ENCODE measurements around the gene FAM161A. TPM values are rescaled to one million over a fixed set of nuclear protein-coding genes. Genes with fewer than 3 reads are reported as not detected.
A peak's percentile ranks its signal among the peaks of the same experiment; 100 is the strongest.

The FAM161A gene
- total RNA-seq, 6 experiments from 2014 or later, result 1.2 to 2.2 (median 1.7) TPM

DNA sequence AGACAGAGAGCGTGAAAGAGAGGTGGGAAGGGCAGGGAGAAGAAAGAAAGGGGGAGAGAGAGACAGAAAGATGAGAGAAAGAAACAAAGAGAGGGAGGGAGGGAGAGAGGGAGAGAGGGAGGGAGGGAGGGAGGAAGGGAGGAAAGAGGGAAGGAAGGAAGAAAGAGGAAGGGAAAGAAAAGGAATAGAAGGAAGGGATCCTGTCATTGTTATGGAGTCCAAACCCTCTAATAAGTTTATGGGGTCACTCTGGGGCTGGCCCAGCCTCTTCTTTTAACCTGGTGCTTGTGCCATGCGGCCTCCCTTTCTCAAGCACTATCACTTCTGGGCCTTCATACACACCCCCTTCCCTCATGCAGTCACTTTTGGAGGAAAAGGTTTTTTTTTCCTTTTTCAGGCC, 58.5 kb downstream of the FAM161A start:
- TF ChIP-seq, protein P1, sequence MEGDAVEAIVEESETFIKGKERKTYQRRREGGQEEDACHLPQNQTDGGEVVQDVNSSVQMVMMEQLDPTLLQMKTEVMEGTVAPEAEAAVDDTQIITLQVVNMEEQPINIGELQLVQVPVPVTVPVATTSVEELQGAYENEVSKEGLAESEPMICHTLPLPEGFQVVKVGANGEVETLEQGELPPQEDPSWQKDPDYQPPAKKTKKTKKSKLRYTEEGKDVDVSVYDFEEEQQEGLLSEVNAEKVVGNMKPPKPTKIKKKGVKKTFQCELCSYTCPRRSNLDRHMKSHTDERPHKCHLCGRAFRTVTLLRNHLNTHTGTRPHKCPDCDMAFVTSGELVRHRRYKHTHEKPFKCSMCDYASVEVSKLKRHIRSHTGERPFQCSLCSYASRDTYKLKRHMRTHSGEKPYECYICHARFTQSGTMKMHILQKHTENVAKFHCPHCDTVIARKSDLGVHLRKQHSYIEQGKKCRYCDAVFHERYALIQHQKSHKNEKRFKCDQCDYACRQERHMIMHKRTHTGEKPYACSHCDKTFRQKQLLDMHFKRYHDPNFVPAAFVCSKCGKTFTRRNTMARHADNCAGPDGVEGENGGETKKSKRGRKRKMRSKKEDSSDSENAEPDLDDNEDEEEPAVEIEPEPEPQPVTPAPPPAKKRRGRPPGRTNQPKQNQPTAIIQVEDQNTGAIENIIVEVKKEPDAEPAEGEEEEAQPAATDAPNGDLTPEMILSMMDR (IDR thresholded peaks at IDR 0.05), result no peak
- H3K27ac Mint-ChIP-seq, result no peak overlapping the region
- H3K27me3 Mint-ChIP-seq (ENCODE audit: insufficient read depth), result peaks cover 15% of the 10 kb centered on the region
- no peak for DNase-seq
- no peaks in the 10 kb centered on the region for H3K36me3 Mint-ChIP-seq (ENCODE audit: low read depth)
- H3K4me3 Mint-ChIP-seq, result no peak overlapping the region
- peaks cover 14% of the 10 kb centered on the region for H3K4me1 Mint-ChIP-seq (ENCODE audit: low read depth)
- H3K9me3 Mint-ChIP-seq, result no peaks in the 10 kb centered on the region

DNA sequence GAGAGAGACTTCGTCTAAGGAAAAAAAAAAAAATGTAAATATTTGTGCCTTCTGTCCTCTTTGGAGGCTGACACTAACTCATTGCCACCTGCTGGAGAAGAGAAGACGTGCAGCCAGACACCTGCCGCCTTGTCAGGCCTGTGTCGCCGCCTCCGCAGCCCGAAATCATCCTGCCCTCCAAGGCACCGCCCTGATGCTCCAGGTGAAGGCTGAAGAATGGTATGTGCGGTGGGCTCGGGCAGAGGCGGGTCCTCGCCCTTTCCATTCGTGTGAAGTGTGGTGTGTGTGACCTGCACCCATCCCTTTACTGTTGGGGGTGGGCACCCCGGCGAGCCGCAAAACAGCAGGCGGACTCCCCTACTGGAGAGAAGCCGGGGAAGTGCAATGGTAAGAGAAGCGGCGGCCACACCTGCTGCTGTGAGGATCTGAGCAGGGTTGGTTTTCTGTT, 60.4 kb downstream of the FAM161A start:
- Mint-ChIP-seq H3K27me3 (ENCODE audit: insufficient read depth) (peaks cover 17% of the 10 kb centered on the region), H3K4me3 (peak overlapping the region; percentile 60), H3K36me3 (ENCODE audit: low read depth) (no peaks in the 10 kb centered on the region), H3K27ac (no peak overlapping the region), H3K9me3 (no peaks in the 10 kb centered on the region), H3K4me1 (ENCODE audit: low read depth) (peaks cover 14% of the 10 kb centered on the region)
- TF ChIP-seq, protein P1 (IDR thresholded peaks at IDR 0.05), result peak; percentile 84
- DNase-seq, result peak; percentile 53

DNA sequence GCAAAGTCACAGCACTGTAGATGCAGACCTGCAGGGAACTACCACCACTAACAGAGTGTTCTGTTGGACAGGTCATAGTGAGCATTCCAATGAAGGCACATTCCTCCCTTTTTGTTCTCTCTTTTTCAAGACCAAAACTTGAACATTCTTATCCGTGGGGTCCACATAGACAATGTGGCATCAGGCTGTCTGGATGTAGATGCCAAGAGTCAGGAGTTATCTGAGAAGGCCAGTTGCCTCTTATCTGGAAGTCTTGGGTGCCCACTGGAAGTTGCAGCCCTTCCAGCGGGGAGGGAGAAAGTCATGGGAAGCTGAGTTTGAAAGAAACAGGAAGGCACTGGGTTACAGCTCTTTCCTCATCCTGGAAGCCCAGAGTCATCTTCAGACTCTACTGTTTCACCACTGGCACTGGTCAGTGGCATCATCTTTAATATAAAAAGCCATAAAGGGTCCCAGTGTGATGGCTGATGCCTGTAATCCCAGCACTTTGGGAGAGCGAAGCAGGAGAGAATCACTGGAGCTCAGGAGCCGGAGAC, 61.4 kb downstream of the FAM161A start:
- peaks cover 19% of the 10 kb centered on the region for H3K27me3 Mint-ChIP-seq (ENCODE audit: insufficient read depth)
- H3K4me1 Mint-ChIP-seq (ENCODE audit: low read depth), result peaks cover 14% of the 10 kb centered on the region
- no peaks in the 10 kb centered on the region for H3K9me3 Mint-ChIP-seq
- TF ChIP-seq, protein P1 (IDR thresholded peaks at IDR 0.05), result no peak
- DNase-seq, result no peak
- H3K36me3 Mint-ChIP-seq (ENCODE audit: low read depth), result no peaks in the 10 kb centered on the region
- no peak overlapping the region for H3K4me3 Mint-ChIP-seq
- H3K27ac Mint-ChIP-seq, result no peak overlapping the region

DNA sequence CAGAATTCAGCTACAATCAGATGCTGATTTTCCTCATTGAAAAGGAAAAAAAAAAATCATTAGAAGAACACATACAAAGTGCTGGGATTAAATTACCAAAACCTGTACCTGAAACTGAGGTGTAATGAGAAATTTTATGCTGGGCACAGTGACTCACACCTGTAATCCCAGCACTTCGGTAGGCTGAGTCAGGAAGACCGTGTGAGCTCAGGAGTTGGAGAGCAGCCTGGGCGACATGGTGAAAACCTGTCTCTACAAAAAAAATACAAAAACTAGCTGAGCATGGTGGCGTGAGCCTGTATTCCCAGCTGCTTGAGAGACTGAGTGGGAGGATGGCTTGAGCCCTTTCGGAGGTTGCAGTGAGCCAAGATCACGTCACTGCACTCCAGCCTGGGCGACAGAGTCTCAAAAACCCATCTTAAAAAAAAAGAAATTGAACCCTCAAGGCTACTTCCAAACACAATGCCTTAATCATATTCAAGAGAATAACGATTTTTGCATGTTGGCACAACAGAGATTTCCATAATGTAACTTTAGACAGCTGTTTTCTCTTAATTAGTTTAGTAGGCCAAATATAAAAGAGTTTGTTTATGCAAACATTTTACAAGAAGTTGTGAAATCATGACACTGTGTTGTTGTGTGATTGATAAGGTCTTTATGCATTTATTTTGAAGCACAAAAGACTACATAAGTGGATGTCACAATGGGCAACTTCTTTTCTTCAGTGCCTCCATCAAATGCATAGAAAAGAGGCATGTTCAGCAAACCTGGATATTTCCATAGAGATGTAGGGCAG, 63.9 kb downstream of the FAM161A start:
- Mint-ChIP-seq H3K4me3 (no peak overlapping the region), H3K4me1 (ENCODE audit: low read depth) (peaks cover 14% of the 10 kb centered on the region), H3K27me3 (ENCODE audit: insufficient read depth) (peaks cover 20% of the 10 kb centered on the region), H3K27ac (no peak overlapping the region), H3K36me3 (ENCODE audit: low read depth) (no peaks in the 10 kb centered on the region), H3K9me3 (peaks cover 3% of the 10 kb centered on the region)
- DNase-seq, result no peak
- TF ChIP-seq, protein P1 (IDR thresholded peaks at IDR 0.05), result no peak

DNA sequence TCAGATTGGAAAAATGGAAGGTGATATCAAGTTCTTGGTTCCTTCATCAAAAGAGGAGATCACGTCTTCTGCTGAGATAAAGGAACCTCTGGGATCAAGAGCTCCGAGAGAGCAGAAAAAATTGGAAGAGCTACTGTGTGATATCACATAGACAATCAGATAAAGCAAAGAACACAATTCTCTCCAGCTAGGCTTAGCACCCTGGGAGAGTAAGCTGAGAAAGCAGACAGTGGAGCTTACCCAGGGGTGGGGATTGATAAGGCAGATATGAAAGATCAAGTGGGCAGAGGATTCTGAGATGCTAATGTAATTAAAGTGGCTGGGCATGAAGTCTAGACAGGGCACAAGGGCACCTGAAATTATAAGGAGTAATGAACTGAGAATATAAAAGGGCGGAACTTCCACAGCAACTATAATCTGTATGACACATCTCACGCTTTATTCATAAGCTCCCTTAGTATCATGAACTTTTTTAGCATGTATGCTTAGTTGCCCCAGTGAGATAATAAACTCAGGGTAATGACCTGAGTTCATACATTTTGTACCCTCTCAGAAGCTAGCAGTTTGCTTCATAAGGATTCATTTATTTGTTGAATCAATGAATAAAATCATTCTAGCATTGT, 65.8 kb downstream of the FAM161A start:
- peaks cover 3% of the 10 kb centered on the region for H3K9me3 Mint-ChIP-seq
- H3K27ac Mint-ChIP-seq, result no peak overlapping the region

More for the DNA sequence above, 65.8 kb downstream of the FAM161A start:
- Mint-ChIP-seq H3K27me3 (ENCODE audit: insufficient read depth) (peaks cover 16% of the 10 kb centered on the region), H3K4me3 (no peak overlapping the region), H3K36me3 (ENCODE audit: low read depth) (no peaks in the 10 kb centered on the region), H3K4me1 (ENCODE audit: low read depth) (peaks cover 4% of the 10 kb centered on the region; the same call in 1 of the 2 replicates)
- TF ChIP-seq, protein P1 (IDR thresholded peaks at IDR 0.05), result no peak
- DNase-seq, result no peak
